Embryonic facial prominence (tissue), 1 donor: ENCODE results near the gene CDKL2.

Source experiments
- DNase-seq: peaks from one replicate; pipeline ENCODE4 v3.0.0-alpha.2; 2016; ENCODE audit errors: extremely low spot score

CDKL2 gene

DNA sequence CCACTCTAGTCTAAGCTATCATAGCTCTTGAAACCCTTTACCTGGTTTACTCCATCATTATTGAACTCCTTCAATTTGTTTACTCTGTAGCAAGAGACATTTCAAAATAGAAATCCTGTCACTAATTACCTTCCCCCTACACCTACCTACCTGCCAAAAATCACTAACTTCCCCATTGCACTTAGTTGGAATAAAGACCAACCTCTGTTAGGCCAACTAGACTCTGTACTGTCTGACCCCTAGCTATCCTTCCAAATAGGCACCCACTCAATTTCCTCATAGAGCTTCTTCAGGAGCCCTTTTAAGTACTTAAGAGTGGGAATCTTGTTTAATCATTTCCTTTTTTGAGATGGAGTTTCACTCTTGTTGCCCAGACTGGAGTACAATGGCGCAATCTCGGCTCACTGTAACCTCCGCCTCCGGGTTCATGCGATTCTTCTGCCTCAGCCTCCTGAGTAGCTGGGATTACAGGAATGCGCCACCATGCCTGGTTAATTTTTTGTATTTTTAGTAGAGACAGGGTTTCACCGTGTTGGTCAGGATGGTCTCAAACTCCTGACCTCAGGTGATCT lies 8.9 kb upstream of the CDKL2 start:
- no peak for DNase-seq

DNA sequence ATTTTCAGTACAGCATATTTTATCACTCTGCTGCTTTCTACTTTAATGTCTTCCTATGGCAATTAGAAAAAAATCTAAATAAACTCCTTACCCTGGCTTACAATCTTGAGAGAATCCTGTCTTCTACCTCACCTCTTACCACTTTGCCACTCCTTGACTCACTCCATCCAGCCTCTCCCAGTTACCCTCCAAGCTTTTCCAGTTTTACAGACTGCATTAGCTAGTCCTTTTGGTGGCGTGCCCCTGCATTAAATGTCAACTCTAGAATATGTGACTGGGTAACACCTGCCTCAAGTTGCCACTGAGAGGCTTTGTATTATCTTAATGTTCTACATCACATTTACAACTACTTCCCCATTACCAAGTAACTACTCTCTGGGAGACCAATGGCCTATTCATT lies 7.5 kb upstream of the CDKL2 start:
- no peak for DNase-seq

DNA sequence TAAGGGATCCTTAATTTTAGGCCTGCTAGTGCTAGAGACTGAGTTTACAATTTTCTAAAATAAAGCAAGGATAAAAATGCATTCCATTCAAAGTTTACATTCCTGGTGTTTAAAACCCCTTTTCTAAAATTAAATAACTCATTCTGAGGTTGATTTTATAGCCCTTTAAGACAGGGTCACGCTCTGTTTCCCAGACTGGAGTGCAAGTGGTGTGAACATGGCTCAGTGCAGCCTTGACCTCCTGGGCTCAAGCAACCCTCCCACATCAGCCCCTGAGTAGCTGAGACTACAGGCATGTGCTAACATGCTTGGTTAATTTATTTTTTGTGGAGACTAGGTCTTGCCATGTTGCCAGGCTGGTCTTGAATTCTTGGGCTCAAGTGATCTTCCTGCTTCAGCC lies 6.8 kb upstream of the CDKL2 start:
- no peak for DNase-seq

DNA sequence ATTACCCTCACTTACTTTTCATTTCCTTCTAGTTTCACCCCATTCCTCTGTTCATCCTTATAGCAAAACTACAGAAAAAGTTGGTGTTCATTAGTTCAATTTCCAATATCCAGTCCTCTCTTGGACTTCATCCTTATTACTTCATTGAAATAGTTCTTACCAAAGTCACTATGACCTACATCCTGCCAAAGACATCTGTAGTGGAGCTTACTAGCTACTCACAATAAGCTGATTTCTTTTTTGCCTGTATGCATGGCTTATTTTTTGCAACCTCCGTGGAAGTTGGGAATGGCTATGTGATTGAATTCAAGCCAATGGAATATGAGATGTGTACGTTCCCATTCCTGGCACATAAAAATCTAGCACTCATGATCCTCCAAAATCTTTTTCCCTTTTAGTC lies 4.6 kb upstream of the CDKL2 start:
- DNase-seq: no peak

DNA sequence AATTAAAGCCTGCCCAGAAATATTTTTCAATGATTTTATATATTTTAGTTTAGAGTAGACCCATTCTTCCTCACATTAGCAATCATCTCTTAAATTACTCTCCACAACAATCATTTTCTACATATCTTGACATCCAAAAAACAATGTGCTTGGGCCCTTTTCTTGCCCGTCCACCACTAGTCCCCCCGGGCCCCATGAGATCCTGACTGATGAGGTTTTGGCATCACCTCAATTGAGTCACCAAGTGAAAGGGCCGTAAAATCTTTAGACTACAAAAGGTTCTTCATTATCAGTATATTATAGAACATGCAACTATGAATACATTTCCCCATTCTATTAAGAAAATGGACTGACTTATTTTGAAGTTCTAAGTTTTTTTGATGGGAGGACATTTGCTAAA lies 4.0 kb upstream of the CDKL2 start:
- DNase-seq: no peak

DNA sequence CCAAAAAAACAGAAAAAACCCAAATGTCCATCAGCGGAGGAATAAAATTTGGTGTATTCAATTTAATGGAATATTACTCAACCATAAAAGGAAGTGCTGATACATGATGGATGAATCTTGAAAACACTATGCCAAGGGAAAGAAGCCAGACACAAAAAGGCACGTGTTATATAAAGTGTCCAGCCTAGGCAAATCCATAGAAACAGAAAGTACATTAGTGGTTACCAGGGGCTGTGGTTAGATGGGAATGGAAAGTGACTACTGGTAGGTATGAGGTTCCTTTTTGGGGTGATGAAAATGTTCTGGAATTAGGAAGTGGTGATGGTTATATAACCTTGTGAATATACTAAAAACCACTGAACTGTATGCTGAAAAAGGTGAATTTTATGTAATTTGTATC lies 3.5 kb upstream of the CDKL2 start:
- no peak for DNase-seq

DNA sequence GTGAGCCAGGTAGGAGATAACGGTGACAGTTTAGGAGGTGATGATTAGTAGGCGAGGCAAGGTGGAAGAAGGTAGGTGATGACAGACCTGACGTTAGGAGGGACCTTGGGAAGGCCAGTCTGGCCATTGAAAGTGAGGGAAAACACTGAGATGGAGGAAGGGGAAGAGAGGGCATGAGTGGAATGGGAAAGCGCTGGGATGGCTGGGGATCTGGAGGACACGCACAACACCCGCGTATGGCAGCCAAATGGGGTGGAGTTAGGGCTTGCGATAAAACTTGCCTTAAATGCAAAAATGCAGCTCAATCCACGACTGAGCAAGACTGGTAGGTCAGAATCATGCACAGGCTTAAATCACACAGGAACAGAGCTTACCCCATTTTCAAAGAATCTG lies 605 bp upstream of the CDKL2 start:
- no peak for DNase-seq

DNA sequence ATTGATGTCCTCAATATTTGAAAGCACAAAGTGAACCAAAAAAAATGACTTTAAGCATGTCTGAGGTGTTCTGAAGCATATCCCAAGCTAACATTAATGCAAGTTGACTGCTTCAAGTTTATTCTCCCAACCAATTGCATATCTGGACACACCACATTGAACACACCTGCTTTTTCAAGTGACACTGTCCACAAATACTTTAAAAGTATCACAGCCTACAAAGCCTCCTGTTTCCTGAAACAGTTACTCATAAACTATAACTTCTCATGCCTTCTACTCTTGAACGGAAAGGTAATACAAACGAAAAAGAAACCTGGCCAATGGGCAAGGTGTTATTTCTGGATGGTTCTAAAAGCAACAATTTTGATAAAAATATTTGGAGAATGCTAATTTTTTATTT lies 1.1 kb downstream of the CDKL2 start:
- DNase-seq: no peak

DNA sequence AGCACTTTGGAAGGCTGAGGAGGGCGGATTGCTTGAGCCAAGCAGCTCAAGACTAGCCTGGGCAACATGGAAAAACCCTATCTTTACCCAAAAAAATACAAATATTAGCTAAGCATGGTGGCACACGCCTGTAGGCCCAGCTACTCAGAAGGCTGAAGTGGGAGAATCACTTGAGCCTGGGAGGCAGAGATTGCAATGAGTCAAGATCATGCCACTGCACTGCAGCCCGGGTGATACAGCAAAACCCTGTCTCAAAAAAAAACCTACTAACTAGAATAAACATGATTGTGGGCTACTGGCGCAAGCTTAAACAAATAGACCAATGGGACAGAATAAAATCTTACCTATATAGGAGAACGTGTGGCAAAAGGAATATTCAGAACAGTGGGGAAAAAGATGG lies 7.3 kb downstream of the CDKL2 start:
- DNase-seq: no peak

DNA sequence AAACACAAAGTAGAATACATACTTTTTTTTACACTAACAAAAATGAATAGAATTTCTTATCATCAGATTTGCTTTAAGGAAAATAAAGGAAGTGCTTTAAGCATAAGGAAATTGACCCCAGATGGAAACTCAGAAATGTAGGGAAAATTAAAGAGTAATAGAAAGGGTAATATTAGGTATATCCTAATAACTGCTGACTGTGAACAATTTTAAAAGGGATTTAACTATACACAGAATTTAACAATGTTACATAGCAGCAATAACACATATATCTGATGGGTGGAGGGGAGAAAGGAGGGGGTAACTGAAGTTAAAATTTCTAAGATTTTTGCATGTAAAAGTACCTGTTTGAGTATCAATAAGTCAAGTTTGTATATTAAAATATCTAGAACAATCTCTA lies 8.6 kb downstream of the CDKL2 start:
- no peak for DNase-seq

DNA sequence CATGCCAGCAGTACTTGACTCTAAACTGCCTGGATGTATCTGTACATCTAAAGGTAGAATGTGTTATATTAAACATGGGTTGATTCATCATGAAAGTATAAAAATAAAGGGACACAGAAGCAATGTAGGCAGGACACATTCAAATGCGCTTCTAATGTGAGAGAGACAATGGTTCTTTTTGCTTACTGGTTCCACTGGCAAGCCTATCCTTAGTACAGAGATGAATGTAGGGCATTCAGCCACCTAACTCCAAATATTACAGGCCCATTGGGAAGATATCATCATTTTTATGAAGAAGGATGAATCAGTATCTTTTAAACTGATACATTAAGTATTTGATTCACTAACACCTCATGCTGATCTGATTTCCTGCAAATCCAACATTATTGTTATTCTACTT lies 18.0 kb downstream of the CDKL2 start:
- DNase-seq: no peak

DNA sequence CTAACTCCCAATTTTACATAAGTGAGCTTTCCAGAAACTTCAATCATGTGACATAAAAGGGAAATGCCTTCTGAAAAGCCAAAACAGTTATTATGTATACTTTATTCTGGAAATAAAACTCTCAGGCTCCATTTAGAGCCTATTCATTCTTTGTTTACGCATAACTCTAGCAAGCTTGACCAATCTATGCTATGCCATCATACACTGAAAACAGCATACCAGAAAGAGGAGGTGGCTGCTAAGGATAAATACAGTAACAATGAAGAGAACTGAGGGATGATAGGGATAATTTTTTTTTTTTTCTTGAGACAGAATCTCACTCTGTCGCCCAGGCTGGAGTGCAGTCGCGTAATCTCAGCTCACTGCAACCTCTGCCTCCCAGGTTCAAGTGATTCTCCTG lies 24.4 kb downstream of the CDKL2 start:
- DNase-seq: no peak

DNA sequence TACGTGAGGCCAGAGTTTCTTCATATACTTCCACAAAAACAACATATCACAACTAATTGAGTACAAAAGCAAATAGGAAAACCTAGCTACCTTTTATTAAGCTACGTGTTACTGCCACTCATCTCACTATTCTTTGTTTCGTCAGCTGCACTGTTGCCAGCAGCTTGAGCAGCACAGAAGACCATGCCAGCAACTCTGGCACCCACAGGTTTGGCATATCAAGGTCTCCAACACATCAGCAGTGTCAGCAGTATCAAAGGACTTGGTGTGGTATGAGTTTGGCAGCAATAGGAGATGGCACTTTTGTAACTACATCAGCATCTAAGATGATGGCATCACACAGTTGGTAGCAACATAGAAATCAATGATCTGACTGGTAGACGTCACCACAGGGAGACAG lies 30.7 kb downstream of the CDKL2 start:
- no peak for DNase-seq

DNA sequence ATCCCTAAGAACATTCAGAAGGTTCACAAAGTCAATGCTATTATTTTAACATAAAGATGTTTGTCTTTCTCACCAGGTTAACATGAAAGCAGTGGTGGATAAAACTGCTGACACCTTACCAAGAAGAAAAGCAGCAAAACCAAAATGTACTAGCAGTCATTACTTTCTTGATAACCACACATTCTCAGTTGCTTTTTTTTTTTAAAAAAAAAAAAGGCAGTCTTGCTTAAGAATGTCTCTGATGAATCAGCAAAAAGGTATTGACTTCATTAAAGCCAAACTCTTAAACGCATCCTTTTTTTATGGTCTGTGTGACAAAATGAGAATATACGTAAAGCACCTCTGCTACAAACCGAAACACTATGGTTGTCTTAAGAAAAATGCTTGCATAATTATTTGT lies 31.9 kb downstream of the CDKL2 start:
- no peak for DNase-seq

DNA sequence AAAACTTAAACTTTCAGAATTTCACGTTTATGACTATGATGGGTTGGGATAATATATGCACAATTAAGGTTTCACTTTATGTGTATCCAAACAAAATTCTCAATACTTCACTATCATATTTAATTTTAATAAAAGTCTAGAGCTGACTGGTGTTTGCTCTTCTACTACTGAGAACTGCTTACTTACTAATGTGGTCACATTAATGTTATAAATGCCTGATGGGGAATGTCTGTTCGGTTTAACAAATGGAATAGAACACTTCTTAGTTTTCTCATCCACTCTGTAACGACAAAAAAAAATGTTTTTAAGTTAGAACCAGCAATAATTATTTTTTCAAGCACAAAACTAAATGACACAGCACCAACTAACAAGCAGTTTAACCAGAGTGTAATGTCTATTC lies 34.3 kb downstream of the CDKL2 start:
- no peak for DNase-seq

DNA sequence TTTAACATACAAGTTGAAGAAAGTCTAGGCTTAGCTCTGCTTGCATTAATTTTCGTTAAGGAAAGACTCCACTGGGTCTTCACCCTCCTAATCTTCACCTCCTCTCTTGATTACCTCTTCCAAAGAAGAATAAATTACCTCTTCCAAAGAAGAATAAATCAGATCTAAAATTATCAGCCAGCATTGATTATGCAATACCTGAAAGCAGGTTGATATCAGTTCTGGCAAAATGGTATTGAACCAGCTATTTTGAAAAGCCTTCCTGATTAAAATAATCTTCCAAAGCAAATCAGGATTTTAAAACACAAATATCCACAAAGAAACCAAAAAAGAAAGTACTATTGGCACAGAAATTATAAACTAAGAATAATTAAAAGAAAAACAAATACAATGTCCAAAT lies 36.9 kb downstream of the CDKL2 start:
- DNase-seq: no peak

DNA sequence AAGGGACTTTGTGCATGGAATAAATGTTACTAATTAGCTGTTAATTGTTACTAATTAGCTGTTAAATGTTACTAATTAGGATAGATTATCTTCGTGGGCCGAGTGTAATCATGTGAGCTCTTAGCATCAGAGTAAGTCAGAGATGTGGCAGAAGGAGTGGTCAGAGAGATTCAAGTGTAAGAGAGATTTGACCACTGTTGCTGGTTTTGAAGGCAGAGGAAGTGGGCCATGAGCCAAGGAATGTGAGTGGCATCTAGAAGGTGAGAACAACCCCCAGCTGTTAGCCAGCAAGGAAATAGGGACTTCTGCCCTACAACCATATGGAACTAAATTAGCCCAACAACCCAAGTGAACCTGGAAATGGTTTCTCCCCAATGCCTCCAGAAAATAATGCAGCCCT lies 46.3 kb downstream of the CDKL2 start:
- no peak for DNase-seq

DNA sequence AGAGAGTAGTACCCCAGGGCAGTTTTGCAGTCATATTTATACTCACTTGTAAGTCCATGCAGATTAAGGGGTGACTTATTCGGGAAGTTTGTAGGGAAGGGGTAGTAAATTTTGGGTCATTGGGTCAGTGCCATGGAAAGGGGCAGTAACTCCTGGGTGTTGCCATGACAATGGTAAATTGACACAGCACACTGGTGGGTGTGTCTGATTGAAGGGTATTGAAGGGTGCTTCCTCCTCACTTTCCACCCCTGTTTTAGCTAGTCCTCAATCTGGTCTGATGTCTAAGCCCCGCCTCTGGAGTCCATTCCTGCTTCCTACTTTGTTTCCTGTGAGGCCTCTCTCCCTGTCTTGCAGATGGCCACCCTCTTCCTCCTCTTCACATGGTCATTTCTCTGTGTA lies 62.6 kb downstream of the CDKL2 start:
- DNase-seq: no peak

DNA sequence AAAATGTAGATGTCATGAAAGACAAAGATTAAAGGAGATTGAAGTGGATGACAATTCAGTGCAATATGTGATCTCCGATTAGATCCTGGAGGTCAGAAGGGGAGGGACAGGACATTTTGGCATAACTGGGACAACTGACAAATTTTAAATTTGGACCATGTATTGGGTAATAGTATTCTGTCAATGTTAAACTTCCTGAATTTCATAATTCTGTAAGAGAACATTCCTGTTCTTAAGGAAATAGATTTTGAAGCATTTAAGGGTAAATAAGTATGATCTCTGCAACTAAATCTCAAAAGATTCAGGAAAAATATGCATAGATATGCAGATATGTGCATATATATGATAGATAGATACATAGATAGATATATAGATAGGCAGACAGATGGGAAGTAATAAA lies 63.4 kb downstream of the CDKL2 start:
- DNase-seq: no peak

DNA sequence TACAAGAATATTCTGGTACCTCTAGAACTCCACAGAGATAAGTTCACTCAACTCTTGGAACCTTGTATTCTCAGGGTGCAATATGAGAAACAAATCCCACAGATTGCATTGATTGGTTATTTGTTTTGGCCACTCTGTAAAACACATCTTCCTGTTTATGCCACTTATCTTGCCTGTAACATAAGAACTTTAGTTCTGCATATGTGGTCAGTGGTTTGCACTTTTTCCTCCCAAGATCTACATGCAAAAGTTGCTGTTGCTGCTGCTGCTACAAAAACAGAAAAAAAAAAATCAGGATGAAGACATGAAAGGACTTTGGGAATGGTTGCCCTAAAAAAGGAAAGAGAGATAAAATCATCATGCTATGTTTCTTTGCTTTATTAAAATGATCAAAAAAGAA lies 64.8 kb downstream of the CDKL2 start:
- DNase-seq: no peak

DNA sequence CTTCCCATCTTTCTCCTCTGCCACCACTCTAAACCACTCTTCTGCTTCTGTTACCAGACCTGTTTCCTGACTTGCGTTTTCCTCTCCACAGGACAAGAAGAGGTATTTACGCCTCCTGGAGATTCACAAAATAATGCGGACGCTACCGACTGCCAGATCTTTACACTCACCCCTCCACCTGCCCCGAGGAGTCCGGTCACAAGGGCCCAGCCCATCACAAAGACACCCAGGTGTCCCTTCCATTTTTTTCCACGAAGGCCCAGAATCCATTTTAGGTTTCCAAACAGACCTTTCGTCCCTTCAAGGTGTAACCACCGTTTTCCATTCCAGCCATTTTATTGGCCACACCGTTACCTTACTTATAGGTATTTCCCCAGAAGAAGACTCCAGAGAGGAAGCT lies 66.3 kb downstream of the CDKL2 start:
- no peak for DNase-seq

DNA sequence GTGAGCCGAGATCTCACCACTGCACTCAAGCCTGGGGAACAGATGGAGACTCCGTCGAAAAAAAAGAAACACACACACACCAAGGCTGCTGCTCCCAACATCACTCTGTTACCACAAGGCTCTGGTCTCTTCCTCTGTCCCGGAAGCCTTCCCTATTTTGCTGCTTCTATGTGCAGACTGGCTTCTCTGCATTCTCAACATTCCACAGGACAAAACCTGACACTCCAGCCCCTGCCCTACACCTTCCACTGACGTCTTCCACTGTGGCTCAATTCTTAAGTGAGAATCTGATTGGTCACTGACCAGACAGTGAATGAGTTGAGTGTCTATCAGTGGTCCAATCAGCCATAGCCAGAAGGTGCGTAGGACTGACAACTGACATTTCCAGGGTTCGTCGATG lies 68.5 kb downstream of the CDKL2 start:
- no peak for DNase-seq

DNA sequence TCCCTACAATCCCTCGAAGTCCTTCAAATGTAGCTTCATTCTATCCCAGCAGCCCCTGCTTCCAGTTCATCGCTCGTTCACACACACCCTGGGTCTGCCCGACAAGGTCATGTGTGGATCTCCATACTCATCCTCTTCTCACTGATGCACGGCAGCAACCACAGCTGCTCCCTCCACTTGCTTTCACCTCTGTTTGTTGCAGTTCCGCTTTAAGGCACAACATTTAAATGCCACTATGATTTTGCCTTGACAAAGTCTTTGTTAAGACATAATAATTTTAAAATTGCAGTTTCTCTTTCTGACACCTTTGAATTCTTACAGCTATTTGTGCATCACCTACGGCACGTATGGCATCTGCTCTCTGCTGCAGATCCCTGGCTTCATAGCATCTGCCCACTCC lies 72.6 kb downstream of the CDKL2 start:
- no peak for DNase-seq

DNA sequence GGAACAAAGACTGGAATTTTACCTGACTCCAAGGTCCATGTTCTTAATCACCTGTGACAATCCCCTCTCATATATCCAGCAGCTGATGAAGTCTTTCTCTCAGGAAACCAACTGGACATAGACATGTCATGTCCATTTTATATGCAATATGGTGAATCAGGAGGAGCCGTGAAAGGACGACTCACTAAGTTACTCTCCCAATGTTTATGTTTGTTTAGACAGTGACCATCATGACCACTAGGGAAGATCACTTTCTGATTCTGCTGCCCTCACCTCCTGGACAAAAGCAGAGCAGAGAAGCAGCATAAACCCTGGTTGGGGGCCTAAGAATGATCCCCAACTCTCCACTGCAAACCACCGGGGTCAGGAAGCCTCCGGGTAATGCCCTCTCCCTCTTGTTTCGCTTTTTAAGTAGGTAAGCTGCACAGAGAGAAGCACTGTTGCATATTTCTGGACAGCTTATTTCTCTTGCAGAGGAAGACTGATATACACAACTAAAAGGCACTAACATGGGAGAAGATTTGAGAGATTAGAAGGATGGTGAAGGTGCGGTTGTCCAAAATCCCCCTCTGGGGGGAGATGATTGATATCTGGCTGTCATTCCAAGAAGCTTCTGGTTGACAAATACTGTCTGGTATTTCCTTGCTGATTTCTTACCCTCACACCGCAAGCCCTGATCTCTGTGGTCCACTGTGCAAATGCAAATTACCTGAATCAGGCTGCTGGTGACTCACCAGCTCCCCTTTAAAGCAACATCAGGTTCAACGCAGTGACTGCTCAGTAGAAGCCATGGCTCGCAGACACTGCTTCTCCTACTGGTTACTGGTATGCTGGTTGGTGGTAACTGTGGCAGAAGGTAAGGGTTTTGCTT lies 74.8 kb downstream of the CDKL2 start, which contains the start of gene ODAPH:
Gene ODAPH, plus strand, starts transcription at position 773 of the 871 bp plus-strand sequence. Its CDS starts 17 bp downstream, at position 790.
- no peak for DNase-seq
